WTC11 (cell line): Measurements from ENCODE around the gene EHD3. TPM values are rescaled to one million over a fixed set of nuclear protein-coding genes. Genes with fewer than 3 reads are reported as not detected.
A peak's percentile ranks its signal among the peaks of the same experiment; 100 is the strongest.

Experiments used
- ATAC-seq: fragments of 200-7000 bp; cut with Tn5 transposase; 2 replicates; pipeline ENCODE4 v1.10.0; 2021; ENCODE audit warnings: mild to moderate bottlenecking, moderate library complexity
- CTCF ChIA-PET: fragments of 300-600 bp; sonication (Branson Sonifier 250); formaldehyde crosslinking; loops from one replicate; lab custom pipeline; 2021; ENCODE audit warnings: antibody characterized with exemption; lab: Charles Lee
- POLR2A ChIA-PET: fragments of 350-600 bp; sonication (Branson Sonifier 250); formaldehyde crosslinking; loops from one replicate; lab custom pipeline; 2021; ENCODE audit warnings: antibody characterized with exemption; lab: Charles Lee
- DNase-seq: peaks from one replicate; pipeline ENCODE4 v3.0.0; 2021; ENCODE audit warnings: low spot score
- H3K27ac Mint-ChIP-seq: 2 replicates; pipeline ENCODE4 v1.8.0; 2021; ENCODE audit warnings: mixed read lengths
- H3K27me3 Mint-ChIP-seq: 2 replicates; pipeline ENCODE4 v1.8.0; 2021; ENCODE audit warnings: low read depth, mild to moderate bottlenecking, moderate library complexity, mixed read lengths
- H3K36me3 Mint-ChIP-seq: 2 replicates; pipeline ENCODE4 v1.8.0; 2021; ENCODE audit warnings: mixed read lengths
- H3K4me1 Mint-ChIP-seq: 2 replicates; pipeline ENCODE4 v1.8.0; 2022; ENCODE audit warnings: mixed read lengths
- H3K4me3 Mint-ChIP-seq: 2 replicates; pipeline ENCODE4 v1.8.0; 2021; ENCODE audit warnings: mild to moderate bottlenecking, moderate library complexity, mixed read lengths
- H3K9me3 Mint-ChIP-seq: 2 replicates; pipeline ENCODE4 v1.8.0; 2021; ENCODE audit warnings: mixed read lengths
- ATF2 ChIP-seq: sonication (generic); formaldehyde crosslinking; IDR thresholded peaks from 2 replicates; pipeline ENCODE4 v1.8.1; 2022; ENCODE audit warnings: low read depth, missing genetic modification reagents, borderline replicate concordance
- E2F5 ChIP-seq: sonication (generic); formaldehyde crosslinking; IDR thresholded peaks from 2 replicates; pipeline ENCODE4 v1.8.1; 2022; ENCODE audit warnings: mild to moderate bottlenecking, moderate library complexity, missing genetic modification reagents
- MXD4 ChIP-seq: fragments of 250-450 bp; sonication (Bioruptor Pico); IDR thresholded peaks from 2 replicates; pipeline ENCODE4 v1.8.0; 2021; ENCODE audit warnings: mild to moderate bottlenecking, moderate library complexity, borderline replicate concordance
- STAT6 ChIP-seq: sonication (generic); formaldehyde crosslinking; conservative IDR thresholded peaks from 2 replicates; pipeline ENCODE4 v1.8.1; 2023; ENCODE audit warnings: mild to moderate bottlenecking, low read depth, missing genetic modification reagents, moderate library complexity
- TP53 ChIP-seq: sonication (generic); formaldehyde crosslinking; IDR thresholded peaks from 2 replicates; pipeline ENCODE4 v1.8.1; 2023; ENCODE audit warnings: mild to moderate bottlenecking, missing genetic modification reagents
- total RNA-seq: library from RNA; stranded (reverse); gene quantifications from 3 replicates; pipeline ENCODE4 v1.2.3, GENCODE V29; 2021
- TF ChIP-seq, protein P1 (sequence below): sonication (generic); formaldehyde crosslinking; IDR thresholded peaks from 2 replicates; pipeline ENCODE4 v1.8.1; 2022; ENCODE audit warnings: missing genetic modification reagents, borderline replicate concordance
- TF ChIP-seq, protein P2 (sequence below): sonication (generic); formaldehyde crosslinking; IDR thresholded peaks from 2 replicates; pipeline ENCODE4 v1.8.0; 2022; ENCODE audit warnings: mild to moderate bottlenecking, missing genetic modification reagents
- TF ChIP-seq, protein P3 (sequence below): sonication (generic); formaldehyde crosslinking; IDR thresholded peaks from 2 replicates; pipeline ENCODE4 v1.8.0; 2022; ENCODE audit warnings: missing genetic modification reagents
- TF ChIP-seq, protein P4 (sequence below): fragments of 250-450 bp; sonication (Bioruptor Pico); IDR thresholded peaks from 2 replicates; pipeline ENCODE4 v2.1.2; 2022; ENCODE audit warnings: mild to moderate bottlenecking, moderate library complexity

Gene EHD3
- total RNA-seq, 1 experiment from 2014 or later, result 10.0 TPM

GRCh38 chr2:31287654-31288053 is 53.7 kb downstream of the EHD3 start (continued):
- TF ChIP-seq, protein P1, sequence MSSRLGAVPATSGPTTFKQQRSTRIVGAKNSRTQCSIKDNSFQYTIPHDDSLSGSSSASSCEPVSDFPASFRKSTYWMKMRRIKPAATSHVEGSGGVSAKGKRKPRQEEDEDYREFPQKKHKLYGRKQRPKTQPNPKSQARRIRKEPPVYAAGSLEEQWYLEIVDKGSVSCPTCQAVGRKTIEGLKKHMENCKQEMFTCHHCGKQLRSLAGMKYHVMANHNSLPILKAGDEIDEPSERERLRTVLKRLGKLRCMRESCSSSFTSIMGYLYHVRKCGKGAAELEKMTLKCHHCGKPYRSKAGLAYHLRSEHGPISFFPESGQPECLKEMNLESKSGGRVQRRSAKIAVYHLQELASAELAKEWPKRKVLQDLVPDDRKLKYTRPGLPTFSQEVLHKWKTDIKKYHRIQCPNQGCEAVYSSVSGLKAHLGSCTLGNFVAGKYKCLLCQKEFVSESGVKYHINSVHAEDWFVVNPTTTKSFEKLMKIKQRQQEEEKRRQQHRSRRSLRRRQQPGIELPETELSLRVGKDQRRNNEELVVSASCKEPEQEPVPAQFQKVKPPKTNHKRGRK (CRISPR knock-in tag), result no peak
- TF ChIP-seq, protein P2, sequence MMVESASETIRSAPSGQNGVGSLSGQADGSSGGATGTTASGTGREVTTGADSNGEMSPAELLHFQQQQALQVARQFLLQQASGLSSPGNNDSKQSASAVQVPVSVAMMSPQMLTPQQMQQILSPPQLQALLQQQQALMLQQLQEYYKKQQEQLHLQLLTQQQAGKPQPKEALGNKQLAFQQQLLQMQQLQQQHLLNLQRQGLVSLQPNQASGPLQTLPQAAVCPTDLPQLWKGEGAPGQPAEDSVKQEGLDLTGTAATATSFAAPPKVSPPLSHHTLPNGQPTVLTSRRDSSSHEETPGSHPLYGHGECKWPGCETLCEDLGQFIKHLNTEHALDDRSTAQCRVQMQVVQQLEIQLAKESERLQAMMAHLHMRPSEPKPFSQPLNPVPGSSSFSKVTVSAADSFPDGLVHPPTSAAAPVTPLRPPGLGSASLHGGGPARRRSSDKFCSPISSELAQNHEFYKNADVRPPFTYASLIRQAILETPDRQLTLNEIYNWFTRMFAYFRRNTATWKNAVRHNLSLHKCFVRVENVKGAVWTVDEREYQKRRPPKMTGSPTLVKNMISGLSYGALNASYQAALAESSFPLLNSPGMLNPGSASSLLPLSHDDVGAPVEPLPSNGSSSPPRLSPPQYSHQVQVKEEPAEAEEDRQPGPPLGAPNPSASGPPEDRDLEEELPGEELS (CRISPR knock-in tag), result no peak
- TF ChIP-seq STAT6 (CRISPR knock-in tag) (no peak), MXD4 (CRISPR knock-in tag) (no peak)

DNA sequence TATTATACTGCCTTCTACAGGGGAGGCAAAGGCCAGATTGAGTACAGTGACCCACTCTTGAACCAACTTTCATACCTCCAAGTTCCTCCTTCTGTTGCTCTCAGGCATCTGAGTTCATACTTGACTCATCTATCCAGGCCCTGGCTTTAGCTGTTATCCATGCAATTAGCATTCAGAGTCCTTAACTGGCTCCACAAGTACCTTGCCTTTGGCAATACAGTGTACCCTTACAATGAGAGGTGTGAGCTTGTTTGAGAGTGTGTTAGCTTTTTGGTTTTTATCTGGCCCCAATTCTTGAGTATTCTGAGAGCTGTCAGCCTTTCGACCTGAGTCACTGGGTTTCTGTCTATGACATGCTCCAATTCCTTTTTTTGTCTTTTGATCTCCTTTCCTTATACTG is 60.2 kb downstream of the EHD3 start:
- POLR2A ChIA-PET, result interaction anchor here (0.6 kb wide), 1 partner anchor 17 kb away, joined by 4 read pairs; no protein-coding TSS in a partner anchor
- Mint-ChIP-seq H3K9me3 (peaks cover 14% of the 10 kb centered on the region), H3K36me3 (peaks cover 10% of the 10 kb centered on the region), H3K27ac (no peak overlapping the region), H3K27me3 (0 out of 2 replicates have a peak, but pooled peaks cover 4% of the 10 kb centered on the region), H3K4me3 (no peak overlapping the region), H3K4me1 (peaks cover 25% of the 10 kb centered on the region)
- 0 out of 2 replicates have a peak, but pooled peaks have one; percentile 16 for ATAC-seq
- DNase-seq, result no peak
- TF ChIP-seq TP53 (CRISPR knock-in tag) (no peak), E2F5 (CRISPR knock-in tag) (no peak), ATF2 (CRISPR knock-in tag) (no peak)
- TF ChIP-seq, protein P3, sequence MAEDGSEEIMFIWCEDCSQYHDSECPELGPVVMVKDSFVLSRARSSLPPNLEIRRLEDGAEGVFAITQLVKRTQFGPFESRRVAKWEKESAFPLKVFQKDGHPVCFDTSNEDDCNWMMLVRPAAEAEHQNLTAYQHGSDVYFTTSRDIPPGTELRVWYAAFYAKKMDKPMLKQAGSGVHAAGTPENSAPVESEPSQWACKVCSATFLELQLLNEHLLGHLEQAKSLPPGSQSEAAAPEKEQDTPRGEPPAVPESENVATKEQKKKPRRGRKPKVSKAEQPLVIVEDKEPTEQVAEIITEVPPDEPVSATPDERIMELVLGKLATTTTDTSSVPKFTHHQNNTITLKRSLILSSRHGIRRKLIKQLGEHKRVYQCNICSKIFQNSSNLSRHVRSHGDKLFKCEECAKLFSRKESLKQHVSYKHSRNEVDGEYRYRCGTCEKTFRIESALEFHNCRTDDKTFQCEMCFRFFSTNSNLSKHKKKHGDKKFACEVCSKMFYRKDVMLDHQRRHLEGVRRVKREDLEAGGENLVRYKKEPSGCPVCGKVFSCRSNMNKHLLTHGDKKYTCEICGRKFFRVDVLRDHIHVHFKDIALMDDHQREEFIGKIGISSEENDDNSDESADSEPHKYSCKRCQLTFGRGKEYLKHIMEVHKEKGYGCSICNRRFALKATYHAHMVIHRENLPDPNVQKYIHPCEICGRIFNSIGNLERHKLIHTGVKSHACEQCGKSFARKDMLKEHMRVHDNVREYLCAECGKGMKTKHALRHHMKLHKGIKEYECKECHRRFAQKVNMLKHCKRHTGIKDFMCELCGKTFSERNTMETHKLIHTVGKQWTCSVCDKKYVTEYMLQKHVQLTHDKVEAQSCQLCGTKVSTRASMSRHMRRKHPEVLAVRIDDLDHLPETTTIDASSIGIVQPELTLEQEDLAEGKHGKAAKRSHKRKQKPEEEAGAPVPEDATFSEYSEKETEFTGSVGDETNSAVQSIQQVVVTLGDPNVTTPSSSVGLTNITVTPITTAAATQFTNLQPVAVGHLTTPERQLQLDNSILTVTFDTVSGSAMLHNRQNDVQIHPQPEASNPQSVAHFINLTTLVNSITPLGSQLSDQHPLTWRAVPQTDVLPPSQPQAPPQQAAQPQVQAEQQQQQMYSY, result no peak
- TF ChIP-seq, protein P2 (CRISPR knock-in tag), result no peak
- TF ChIP-seq, protein P4, sequence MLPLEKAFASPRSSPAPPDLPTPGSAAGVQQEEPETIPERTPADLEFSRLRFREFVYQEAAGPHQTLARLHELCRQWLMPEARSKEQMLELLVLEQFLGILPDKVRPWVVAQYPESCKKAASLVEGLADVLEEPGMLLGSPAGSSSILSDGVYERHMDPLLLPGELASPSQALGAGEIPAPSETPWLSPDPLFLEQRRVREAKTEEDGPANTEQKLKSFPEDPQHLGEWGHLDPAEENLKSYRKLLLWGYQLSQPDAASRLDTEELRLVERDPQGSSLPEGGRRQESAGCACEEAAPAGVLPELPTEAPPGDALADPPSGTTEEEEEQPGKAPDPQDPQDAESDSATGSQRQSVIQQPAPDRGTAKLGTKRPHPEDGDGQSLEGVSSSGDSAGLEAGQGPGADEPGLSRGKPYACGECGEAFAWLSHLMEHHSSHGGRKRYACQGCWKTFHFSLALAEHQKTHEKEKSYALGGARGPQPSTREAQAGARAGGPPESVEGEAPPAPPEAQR (CRISPR knock-in tag), result no peak
- CTCF ChIA-PET, result interaction anchor here (0.8 to 2.2 kb wide), 2 partner anchors 11 to 60 kb away, joined by 3 to 7 read pairs; partner anchors contain the start of gene EHD3
